HepG2 (cell line): ENCODE data around the gene SPAG9. TPM values are rescaled to one million over a fixed set of nuclear protein-coding genes. Genes with fewer than 3 reads are reported as not detected.

Experiments
- ELF3 ChIP-seq: IDR thresholded peaks from 2 replicates; pipeline ENCODE4 v1.6.1; 2016; ENCODE audit warnings: missing genetic modification reagents, missing compliant biosample characterization
- GZF1 ChIP-seq: sonication (generic); formaldehyde crosslinking; IDR thresholded peaks from 2 replicates; pipeline ENCODE4 v1.5.1; 2020; ENCODE audit warnings: mild to moderate bottlenecking, missing genetic modification reagents
- HOXA3 ChIP-seq: sonication (generic); formaldehyde crosslinking; IDR thresholded peaks from 2 replicates; pipeline ENCODE4 v1.5.0; 2020; ENCODE audit warnings: missing genetic modification reagents
- HOXA5 ChIP-seq: sonication (generic); formaldehyde crosslinking; IDR thresholded peaks from 2 replicates; pipeline ENCODE4 v1.4.0; 2020; ENCODE audit warnings: missing genetic modification reagents
- NR2F1 ChIP-seq, 2 experiments: fragments of 450-650 bp in 1 of 2; formaldehyde crosslinking in 1 of 2; IDR thresholded peaks; 2 replicates each; pipeline versions ENCODE4 v1.5.0 to v1.6.1; 2016 to 2020; ENCODE audit warnings: mild to moderate bottlenecking in 1 of 2, missing compliant biosample characterization in 1 of 2, missing genetic modification reagents in 1 of 2, moderate library complexity in 1 of 2
- PHF8 ChIP-seq: sonication (generic); formaldehyde crosslinking; IDR thresholded peaks from 2 replicates; pipeline ENCODE4 v1.5.0; 2020; ENCODE audit warnings: missing genetic modification reagents
- RXRB ChIP-seq: IDR thresholded peaks from 2 replicates; pipeline ENCODE4 v1.6.1; 2016; ENCODE audit warnings: borderline replicate concordance, missing genetic modification reagents, missing compliant biosample characterization
- ZIK1 ChIP-seq: sonication (generic); formaldehyde crosslinking; IDR thresholded peaks from 2 replicates; pipeline ENCODE4 v1.5.0; 2020; ENCODE audit warnings: mild to moderate bottlenecking, low read depth, missing genetic modification reagents, borderline replicate concordance
- ZNF331 ChIP-seq: sonication (generic); formaldehyde crosslinking; IDR thresholded peaks from 2 replicates; pipeline ENCODE4 v1.4.0; 2020; ENCODE audit warnings: missing genetic modification reagents
- ZNF547 ChIP-seq: sonication (generic); formaldehyde crosslinking; IDR thresholded peaks from 2 replicates; pipeline ENCODE4 v1.5.1; 2020; ENCODE audit warnings: mild to moderate bottlenecking, missing genetic modification reagents
- ZNF619 ChIP-seq: sonication (generic); formaldehyde crosslinking; IDR thresholded peaks from 2 replicates; pipeline ENCODE4 v1.4.0; 2020; ENCODE audit warnings: mild to moderate bottlenecking, missing genetic modification reagents
- ZNF891 ChIP-seq: sonication (generic); formaldehyde crosslinking; IDR thresholded peaks from 2 replicates; pipeline ENCODE4 v1.5.0; 2020; ENCODE audit warnings: mild to moderate bottlenecking, missing genetic modification reagents
- polyA plus RNA-seq, 8 experiments: library from polyadenylated mRNA; depleted of rRNA in 3 of 8; stranded (reverse) in 7 of 8; unstranded in 1 of 8; fragments of >200 nt; fragmentation: Illumina TruSeq in 4 of 8; extraction: Trizol in 4 of 8; gene quantifications; 2 replicates each; pipeline versions ENCODE4 v1.2.1 to v1.2.3, GENCODE V29; 2011 to 2016; ENCODE audit warnings: low read depth in 4 of 8, missing spikeins in 1 of 8, mixed read lengths in 1 of 8; ENCODE audit not compliant: insufficient read depth in 1 of 8
- total RNA-seq, 5 experiments: library from RNA; depleted of rRNA; stranded (reverse); fragments of >200 nt; fragmentation: Illumina TruSeq; extraction: Trizol; gene quantifications; 2 replicates each; pipeline ENCODE4 v1.2.3, GENCODE V29; 2016; ENCODE audit warnings: low read depth in 1 of 5
- TF ChIP-seq, protein P1 (sequence below): IDR thresholded peaks from 2 replicates; pipeline ENCODE4 v1.6.1; 2012; ENCODE audit warnings: inconsistent platforms
- TF ChIP-seq, protein P2 (sequence below): sonication (generic); formaldehyde crosslinking; IDR thresholded peaks from 2 replicates; pipeline ENCODE4 v1.5.1; 2020; ENCODE audit warnings: mild to moderate bottlenecking, moderate library complexity, missing genetic modification reagents
- TF ChIP-seq, protein P3 (sequence below): IDR thresholded peaks from 2 replicates; pipeline ENCODE4 v1.6.1; 2016; ENCODE audit warnings: mild to moderate bottlenecking, missing biosample characterization, missing genetic modification reagents

Gene SPAG9
- total and polyA plus RNA-seq, 2 of the 13 experiments (the other 11 are each of a cell fraction or from before 2014, with no cell fraction given), result 43.2 to 78.6 TPM

DNA sequence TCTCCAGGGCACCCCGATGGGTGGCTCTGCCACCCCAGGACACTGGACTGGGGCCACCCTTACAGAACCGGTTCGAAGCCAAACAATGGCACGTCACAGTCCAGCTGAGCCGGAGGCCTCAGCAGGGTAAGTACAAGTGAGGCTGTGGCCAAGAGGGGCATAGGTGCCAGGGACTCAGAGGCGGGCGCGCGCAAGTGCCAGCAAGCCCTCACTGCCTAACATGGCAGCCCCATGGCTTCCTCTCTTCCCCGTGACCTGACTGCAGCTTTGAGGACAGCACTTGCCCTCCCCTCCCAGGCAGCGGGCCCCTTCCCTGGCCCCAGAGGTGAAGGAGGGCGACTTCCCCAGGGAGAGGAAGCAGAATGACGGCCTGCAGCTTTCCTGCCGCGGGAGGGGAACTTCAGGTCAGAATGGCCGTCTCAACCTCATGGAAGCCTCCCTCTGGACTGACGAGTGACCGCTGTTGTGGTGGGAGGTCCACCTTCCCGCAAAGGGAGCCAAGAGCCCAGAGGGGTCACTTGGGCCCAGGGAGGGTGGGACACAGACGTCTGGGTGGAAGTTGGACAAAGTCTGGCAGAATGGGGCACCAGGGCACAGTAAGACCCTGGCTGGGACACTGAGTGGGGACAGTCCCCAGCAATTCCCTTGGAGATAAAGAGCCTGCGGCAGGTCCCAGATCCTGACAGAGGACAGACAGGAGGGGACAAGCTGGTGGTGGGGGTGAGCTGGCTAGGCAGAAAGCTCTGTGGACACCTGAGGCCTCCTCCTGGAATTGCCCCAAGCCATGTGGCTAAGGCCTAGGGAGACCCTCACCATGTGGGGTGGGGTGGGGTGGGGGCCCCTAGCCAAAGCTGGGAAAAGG is 202.4 kb downstream of the SPAG9 start (continued):
- TF ChIP-seq GZF1 (CRISPR knock-in tag) (0 out of 2 replicates have a peak, but pooled peaks have one; percentile 72), HOXA3 (CRISPR knock-in tag) (peak; percentile 31), PHF8 (CRISPR knock-in tag) (0 out of 2 replicates have a peak, but pooled peaks have one; percentile 28), ZNF547 (no peak), ZIK1 (CRISPR knock-in tag) (no peak), ELF3 (CRISPR knock-in tag) (0 out of 2 replicates have a peak, but pooled peaks have one; percentile 33), HOXA5 (no peak), NR2F1 (CRISPR knock-in tag; IDR thresholded peaks at IDR 0.05) (peak in 1 of 2 experiments; percentile 52; a peak in 1 of 4 replicates), RXRB (CRISPR knock-in tag) (peak; percentile 25; the same call in 1 of the 2 replicates), ZNF891 (no peak), ZNF331 (CRISPR knock-in tag) (0 out of 2 replicates have a peak, but pooled peaks have one; percentile 21), ZNF619 (CRISPR knock-in tag) (no peak)
- TF ChIP-seq, protein P1, sequence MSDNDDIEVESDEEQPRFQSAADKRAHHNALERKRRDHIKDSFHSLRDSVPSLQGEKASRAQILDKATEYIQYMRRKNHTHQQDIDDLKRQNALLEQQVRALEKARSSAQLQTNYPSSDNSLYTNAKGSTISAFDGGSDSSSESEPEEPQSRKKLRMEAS, result peak; percentile 26; the same call in 1 of the 2 replicates
- TF ChIP-seq, protein P2, sequence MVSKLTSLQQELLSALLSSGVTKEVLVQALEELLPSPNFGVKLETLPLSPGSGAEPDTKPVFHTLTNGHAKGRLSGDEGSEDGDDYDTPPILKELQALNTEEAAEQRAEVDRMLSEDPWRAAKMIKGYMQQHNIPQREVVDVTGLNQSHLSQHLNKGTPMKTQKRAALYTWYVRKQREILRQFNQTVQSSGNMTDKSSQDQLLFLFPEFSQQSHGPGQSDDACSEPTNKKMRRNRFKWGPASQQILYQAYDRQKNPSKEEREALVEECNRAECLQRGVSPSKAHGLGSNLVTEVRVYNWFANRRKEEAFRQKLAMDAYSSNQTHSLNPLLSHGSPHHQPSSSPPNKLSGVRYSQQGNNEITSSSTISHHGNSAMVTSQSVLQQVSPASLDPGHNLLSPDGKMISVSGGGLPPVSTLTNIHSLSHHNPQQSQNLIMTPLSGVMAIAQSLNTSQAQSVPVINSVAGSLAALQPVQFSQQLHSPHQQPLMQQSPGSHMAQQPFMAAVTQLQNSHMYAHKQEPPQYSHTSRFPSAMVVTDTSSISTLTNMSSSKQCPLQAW (CRISPR knock-in tag), result peak; percentile 77
- TF ChIP-seq, protein P3, sequence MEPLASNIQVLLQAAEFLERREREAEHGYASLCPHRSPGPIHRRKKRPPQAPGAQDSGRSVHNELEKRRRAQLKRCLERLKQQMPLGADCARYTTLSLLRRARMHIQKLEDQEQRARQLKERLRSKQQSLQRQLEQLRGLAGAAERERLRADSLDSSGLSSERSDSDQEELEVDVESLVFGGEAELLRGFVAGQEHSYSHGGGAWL, result 0 out of 2 replicates have a peak, but pooled peaks have one; percentile 18
